WI38 (cell line): ENCODE data around the gene ALDH1B1.

Experiments used
- H3K4me3 ChIP-seq: 2 replicates; pipeline ENCODE4 v1.5.1; 2011; ENCODE audit warnings: low read depth, mild to moderate bottlenecking, control low read depth, low read length
- TF ChIP-seq, protein P1 (sequence below): IDR thresholded peaks from 2 replicates; pipeline ENCODE4 v1.5.1; 2012; ENCODE audit warnings: low read depth, mild to moderate bottlenecking, control low read depth, low read length

ALDH1B1 gene

DNA sequence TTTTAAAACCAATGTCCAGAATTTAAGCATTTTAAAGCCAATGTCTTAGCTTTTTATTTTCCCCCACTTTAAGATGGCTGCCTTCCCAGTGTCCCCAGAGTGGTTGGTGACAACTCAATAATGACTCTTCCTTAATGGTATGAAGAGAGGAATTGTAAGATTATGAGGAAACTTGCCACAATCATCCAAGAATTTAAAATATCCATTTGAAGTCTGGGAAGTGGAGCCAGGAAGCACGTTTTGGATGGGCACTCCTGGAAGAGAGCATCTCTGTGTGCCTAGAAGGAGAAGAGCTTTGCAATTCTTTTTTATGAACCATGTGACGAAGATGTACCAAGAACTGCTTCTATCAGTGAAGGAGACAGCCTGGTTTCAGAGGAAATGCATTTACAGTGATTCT, 43.0 kb downstream of the ALDH1B1 start:
- TF ChIP-seq, protein P1, sequence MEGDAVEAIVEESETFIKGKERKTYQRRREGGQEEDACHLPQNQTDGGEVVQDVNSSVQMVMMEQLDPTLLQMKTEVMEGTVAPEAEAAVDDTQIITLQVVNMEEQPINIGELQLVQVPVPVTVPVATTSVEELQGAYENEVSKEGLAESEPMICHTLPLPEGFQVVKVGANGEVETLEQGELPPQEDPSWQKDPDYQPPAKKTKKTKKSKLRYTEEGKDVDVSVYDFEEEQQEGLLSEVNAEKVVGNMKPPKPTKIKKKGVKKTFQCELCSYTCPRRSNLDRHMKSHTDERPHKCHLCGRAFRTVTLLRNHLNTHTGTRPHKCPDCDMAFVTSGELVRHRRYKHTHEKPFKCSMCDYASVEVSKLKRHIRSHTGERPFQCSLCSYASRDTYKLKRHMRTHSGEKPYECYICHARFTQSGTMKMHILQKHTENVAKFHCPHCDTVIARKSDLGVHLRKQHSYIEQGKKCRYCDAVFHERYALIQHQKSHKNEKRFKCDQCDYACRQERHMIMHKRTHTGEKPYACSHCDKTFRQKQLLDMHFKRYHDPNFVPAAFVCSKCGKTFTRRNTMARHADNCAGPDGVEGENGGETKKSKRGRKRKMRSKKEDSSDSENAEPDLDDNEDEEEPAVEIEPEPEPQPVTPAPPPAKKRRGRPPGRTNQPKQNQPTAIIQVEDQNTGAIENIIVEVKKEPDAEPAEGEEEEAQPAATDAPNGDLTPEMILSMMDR = no peak
- H3K4me3 ChIP-seq = no peak overlapping the region

DNA sequence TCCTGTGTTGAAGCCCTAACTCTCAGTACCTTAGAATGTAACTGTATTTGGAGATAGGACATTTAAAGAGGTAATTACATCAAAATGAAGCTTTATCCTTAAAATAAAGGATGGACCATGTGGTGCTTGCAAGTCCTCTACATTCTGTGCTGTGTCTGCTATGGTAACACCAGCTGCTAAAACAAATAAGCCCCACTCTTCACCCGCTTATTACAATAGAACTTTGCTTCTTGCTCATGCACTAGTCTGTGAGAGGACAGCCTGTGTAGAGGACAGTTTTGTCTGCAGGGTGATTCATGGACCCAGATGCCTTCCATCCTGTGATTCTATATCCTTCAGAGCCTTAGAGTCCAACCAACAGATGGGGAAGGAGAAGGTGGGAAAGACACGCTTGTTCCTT, 44.2 kb downstream of the ALDH1B1 start:
- TF ChIP-seq, protein P1 = no peak
- no peak overlapping the region for H3K4me3 ChIP-seq

DNA sequence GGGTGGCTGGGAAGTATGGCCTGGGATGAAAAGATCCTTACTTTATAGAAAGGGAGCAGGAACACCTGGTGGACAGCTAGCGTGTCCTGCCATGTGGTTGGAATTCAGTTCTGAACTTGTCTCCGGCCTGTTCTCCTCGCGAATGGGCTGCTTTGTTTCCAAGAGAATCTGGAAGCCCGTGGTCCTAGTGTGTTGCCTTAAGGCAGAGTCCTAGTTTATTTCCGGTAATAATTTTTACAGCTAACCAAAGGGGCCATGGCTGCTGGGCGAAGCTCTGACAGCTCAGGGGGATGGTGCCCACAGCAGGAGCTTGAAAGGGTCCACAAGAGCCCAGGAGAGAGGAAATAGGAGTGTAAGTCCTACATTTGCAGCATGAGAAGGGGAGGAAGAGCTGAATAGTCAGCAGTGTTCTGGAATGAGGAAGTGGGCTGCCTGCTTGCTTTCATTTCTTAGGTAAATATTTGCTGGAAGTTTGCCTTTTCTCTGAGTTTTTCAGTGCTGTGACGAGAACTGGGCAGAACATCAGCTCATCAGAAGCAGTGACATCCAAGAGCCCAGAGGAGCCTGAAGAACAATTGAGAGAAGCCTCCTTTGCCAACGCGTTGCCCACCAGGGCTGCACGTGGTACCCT, 44.8 kb downstream of the ALDH1B1 start:
- TF ChIP-seq, protein P1 = no peak
- H3K4me3 ChIP-seq = no peak overlapping the region

DNA sequence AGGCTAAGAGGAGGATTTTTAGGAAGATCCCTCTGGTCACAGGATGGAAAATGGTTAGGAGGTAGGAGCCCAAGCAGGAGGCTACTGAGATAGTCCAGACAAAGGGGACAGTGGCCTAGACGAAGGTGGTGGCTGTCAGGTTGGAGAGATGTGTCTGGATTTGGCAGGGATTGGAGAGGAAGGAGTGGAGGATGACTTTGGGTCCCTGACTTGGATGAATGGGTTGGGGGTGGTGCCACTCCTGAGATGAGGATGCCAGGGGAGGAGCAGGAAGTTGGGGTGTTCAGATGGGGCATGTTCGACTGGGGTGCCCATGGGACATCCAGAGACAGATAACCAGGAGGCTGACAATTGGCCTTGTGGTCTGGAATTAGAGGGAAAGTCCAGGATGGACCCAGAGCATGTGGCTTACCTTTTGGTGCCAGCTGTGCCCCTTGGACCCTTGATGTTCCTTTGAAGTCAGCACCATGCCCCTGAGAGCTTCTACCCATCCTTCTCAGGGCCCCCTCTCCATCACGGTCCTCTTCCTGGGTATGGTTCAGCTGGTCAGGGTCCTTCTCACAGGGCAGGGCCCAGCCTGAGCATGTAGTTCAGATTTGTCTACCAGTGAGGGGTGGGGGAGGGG, 46.9 kb downstream of the ALDH1B1 start:
- H3K4me3 ChIP-seq = no peak overlapping the region
- TF ChIP-seq, protein P1 = no peak

DNA sequence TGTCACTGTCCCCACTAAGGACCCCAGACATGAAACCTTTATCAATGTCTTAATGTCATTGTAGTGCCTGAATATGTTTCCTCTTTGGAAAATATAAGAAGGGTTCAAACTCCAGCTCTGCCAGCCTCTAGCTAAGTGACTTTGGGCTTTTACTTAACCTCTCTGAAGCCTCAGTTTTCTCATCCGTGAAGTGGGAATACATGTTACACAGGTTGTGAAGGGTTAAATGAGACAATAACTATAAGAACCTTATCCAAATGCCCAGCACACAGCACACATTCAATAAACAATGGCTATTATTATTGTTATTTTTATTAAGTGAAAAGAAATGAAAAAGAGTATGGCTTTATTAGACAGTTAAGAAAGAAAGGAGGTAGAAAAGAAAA, 47.4 kb downstream of the ALDH1B1 start:
- TF ChIP-seq, protein P1 = no peak
- H3K4me3 ChIP-seq = no peak overlapping the region

DNA sequence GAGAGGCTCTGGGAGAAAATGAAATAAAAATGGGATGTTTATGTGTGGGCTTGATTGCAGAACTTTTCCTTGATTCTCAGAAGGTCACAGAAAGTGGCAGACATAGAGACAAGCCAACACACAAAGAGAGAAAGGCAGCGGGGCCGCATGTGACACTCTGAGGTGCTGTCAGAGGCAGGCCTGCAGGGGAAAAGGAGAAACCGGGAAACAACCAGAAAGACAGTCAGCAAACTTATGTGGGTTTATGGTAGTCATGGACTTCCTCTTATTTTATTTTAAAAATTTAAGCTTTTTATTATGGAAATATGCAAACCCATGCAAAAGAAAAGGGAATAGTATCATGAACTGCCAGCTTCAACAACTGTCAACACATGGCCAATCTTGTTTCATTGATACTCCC, 48.0 kb downstream of the ALDH1B1 start:
- TF ChIP-seq, protein P1 = no peak

DNA sequence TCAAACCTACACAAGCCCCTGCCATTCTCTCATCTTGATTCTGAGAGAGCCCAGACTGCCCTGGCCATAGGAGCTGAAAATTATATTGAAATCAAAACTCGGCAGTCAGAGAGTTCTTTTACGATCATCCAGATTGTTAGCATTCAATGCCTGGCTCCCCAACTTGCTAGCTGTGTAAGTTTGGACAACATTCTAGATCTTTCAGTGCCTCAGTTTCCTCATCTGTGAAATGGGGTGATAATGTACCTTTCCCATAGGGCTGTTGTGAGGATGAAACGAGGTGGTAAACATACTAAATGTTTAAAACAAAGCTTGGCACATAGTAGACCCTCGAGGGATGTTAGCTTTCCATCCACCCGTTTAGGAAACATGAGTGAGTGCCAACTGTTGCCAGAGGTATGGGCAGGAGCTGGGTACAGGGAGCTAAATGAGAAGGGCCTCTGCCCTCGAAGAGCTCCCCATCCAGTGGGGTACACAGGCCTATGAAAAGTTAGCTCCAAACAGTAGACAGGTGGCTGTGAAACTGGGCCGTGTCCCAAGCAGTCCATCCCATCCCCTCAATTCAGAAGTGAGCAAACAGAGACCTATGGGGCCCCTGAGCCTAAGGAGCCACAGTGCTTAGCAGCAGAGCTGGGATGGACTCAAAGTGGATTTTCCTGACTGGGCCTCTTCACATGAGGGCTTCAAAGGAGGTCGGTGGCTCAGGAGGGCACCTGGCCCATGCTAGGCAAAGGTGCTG, 49.0 kb downstream of the ALDH1B1 start:
- H3K4me3 ChIP-seq = no peak overlapping the region
- TF ChIP-seq, protein P1 = no peak

More for the DNA sequence above, 48.0 kb downstream of the ALDH1B1 start:
- H3K4me3 ChIP-seq = no peak overlapping the region
